HepG2 (cell line): ENCODE measurements around the gene PBX1. TPM values are rescaled to one million over a fixed set of nuclear protein-coding genes. Genes with fewer than 3 reads are reported as not detected.

Source experiments
- ATAC-seq: fragments of 200-7000 bp; cut with Tn5 transposase; 3 replicates; pipeline ENCODE4 v1.9.1; 2020; ENCODE audit warnings: mild to moderate bottlenecking, moderate library complexity
- BruUV-seq: library from RNA; stranded (reverse); fragments of 400-500 nt; replicated peaks from 2 replicates; lab custom pipeline; 2021; lab: Mats Ljungman, UMichigan
- CTCF ChIA-PET: fragments of 300-600 bp; formaldehyde crosslinking; extraction: SDS; loops from one replicate; lab custom pipeline; 2021; ENCODE audit warnings: low total read pairs, inconsistent platforms, low intra/inter-chr PET ratio; lab: Yijun Ruan, JAX
- POLR2A ChIA-PET: fragments of 350-600 bp; sonication (Branson Sonifier 250); formaldehyde crosslinking; loops from one replicate; lab custom pipeline; 2020; ENCODE audit warnings: antibody characterized with exemption, inconsistent platforms; lab: Yijun Ruan, JAX
- DNase-seq: peaks from one replicate; pipeline ENCODE4 v3.0.0-alpha.2; 2015; ENCODE audit warnings: low spot score
- FAIRE-seq: peaks from 3 replicates; lab custom pipeline; 2011; peaks lifted over from hg19 to GRCh38; lab: Jason Lieb, UNC
- H2AFZ ChIP-seq: one replicate; pipeline ENCODE4 v1.6.1; 2011; ENCODE audit warnings: low read length, inconsistent platforms
- H3K27ac ChIP-seq: fragments of 300-600 bp; 3 replicates; pipeline ENCODE4 v1.8.0; 2011; ENCODE audit warnings: mixed run types, mild to moderate bottlenecking, mixed read lengths, low read length, inconsistent platforms; ENCODE audit not compliant: insufficient read depth; ENCODE audit errors: extremely low read length
- H3K27me3 ChIP-seq, 2 experiments: fragments of 200-600 bp in 1 of 2; 2 replicates in 1 of 2; 3 replicates in 1 of 2; pipeline versions ENCODE4 v1.6.0 to v1.8.0; 2011; ENCODE audit warnings: low read length in 2 of 2, mild to moderate bottlenecking in 2 of 2, moderate library complexity in 2 of 2, inconsistent platforms in 1 of 2; ENCODE audit not compliant: insufficient read depth in 2 of 2, control insufficient read depth in 1 of 2
- H3K36me3 ChIP-seq, 2 experiments: fragments of 200-600 bp in 1 of 2; replicated peaks in 1 of 2; 2 replicates in 1 of 2; 3 replicates in 1 of 2; pipeline versions ENCODE4 v1.5.1 to v1.8.0; 2011; ENCODE audit warnings: low read length in 2 of 2, inconsistent platforms in 1 of 2; ENCODE audit not compliant: insufficient read depth in 2 of 2, control insufficient read depth in 1 of 2
- H3K4me1 ChIP-seq: 2 replicates; pipeline ENCODE4 v1.5.1; 2012; ENCODE audit warnings: low read length, inconsistent platforms; ENCODE audit not compliant: insufficient read depth
- H3K4me2 ChIP-seq: 2 replicates; pipeline ENCODE4 v1.6.0; 2011; ENCODE audit warnings: low read depth, low read length, inconsistent platforms
- H3K4me3 ChIP-seq, 3 experiments: fragments of 200-600 bp in 1 of 3; sonication (generic), shearing (Covaris generic) in 1 of 3; replicated peaks in 1 of 3; 2 replicates each; pipeline ENCODE4 v1.5.1; 2011 to 2016; ENCODE audit warnings: low read length in 3 of 3, inconsistent platforms in 2 of 3, low read depth in 2 of 3, mild to moderate bottlenecking in 2 of 3, control low read depth in 1 of 3, mixed read lengths in 1 of 3; ENCODE audit not compliant: insufficient read depth in 1 of 3
- H3K79me2 ChIP-seq: one replicate; pipeline ENCODE4 v1.6.1; 2011; ENCODE audit warnings: low read length, inconsistent platforms; ENCODE audit not compliant: insufficient read depth
- H3K9ac ChIP-seq: 2 replicates; pipeline ENCODE4 v1.6.0; 2011; ENCODE audit warnings: mild to moderate bottlenecking, low read depth, low read length, inconsistent platforms; ENCODE audit not compliant: insufficient read depth
- H3K9me3 ChIP-seq: 2 replicates; pipeline ENCODE4 v1.5.1; 2012; ENCODE audit warnings: mild to moderate bottlenecking, low read length
- H4K20me1 ChIP-seq: 2 replicates; pipeline ENCODE4 v1.6.0; 2011; ENCODE audit warnings: inconsistent platforms, mild to moderate bottlenecking, low read length, moderate library complexity; ENCODE audit not compliant: insufficient read depth
- ATF3 ChIP-seq: sonication (generic); formaldehyde crosslinking; IDR thresholded peaks from 2 replicates; pipeline ENCODE4 v1.4.0; 2020; ENCODE audit warnings: missing genetic modification reagents
- ELF4 ChIP-seq: sonication (generic); formaldehyde crosslinking; IDR thresholded peaks from 2 replicates; pipeline ENCODE4 v1.5.0; 2020; ENCODE audit warnings: missing genetic modification reagents, mild to moderate bottlenecking, moderate library complexity, borderline replicate concordance
- HDAC2 ChIP-seq: sonication (generic); formaldehyde crosslinking; IDR thresholded peaks from 2 replicates; pipeline ENCODE4 v1.4.0; 2020; ENCODE audit warnings: missing genetic modification reagents
- MBD4 ChIP-seq: IDR thresholded peaks from 2 replicates; pipeline ENCODE4 v1.6.1; 2012; ENCODE audit warnings: low read length, inconsistent platforms, borderline replicate concordance
- MED8 ChIP-seq: sonication (generic); formaldehyde crosslinking; IDR thresholded peaks from 2 replicates; pipeline ENCODE4 v1.8.1; 2023; ENCODE audit warnings: mild to moderate bottlenecking, missing genetic modification reagents; ENCODE audit not compliant: insufficient replicate concordance
- MIER2 ChIP-seq: IDR thresholded peaks from 2 replicates; pipeline ENCODE4 v1.6.1; 2016; ENCODE audit warnings: missing biosample characterization, missing genetic modification reagents
- TBX3 ChIP-seq: fragments of 450-650 bp; IDR thresholded peaks from 2 replicates; pipeline ENCODE4 v1.6.1; 2017; ENCODE audit warnings: antibody characterized with exemption, mild to moderate bottlenecking, inconsistent platforms, borderline replicate concordance
- ZBTB1 ChIP-seq: sonication (generic); formaldehyde crosslinking; IDR thresholded peaks from 2 replicates; pipeline ENCODE4 v1.4.0; 2020; ENCODE audit warnings: missing genetic modification reagents, borderline replicate concordance
- ZBTB4 ChIP-seq: sonication (generic); formaldehyde crosslinking; IDR thresholded peaks from 2 replicates; pipeline ENCODE4 v1.4.0; 2020; ENCODE audit warnings: missing genetic modification reagents, mild to moderate bottlenecking, borderline replicate concordance
- ZNF383 ChIP-seq: sonication (generic); formaldehyde crosslinking; IDR thresholded peaks from 2 replicates; pipeline ENCODE4 v1.4.0; 2020; ENCODE audit warnings: missing genetic modification reagents, mild to moderate bottlenecking, borderline replicate concordance
- ZNF431 ChIP-seq: sonication (generic); formaldehyde crosslinking; IDR thresholded peaks from 2 replicates; pipeline ENCODE4 v1.9.0; 2022; ENCODE audit warnings: missing genetic modification reagents, low read depth, mild to moderate bottlenecking, borderline replicate concordance
- ZNF44 ChIP-seq: sonication (generic); formaldehyde crosslinking; IDR thresholded peaks from 2 replicates; pipeline ENCODE4 v1.5.1; 2020; ENCODE audit warnings: mild to moderate bottlenecking, missing genetic modification reagents
- ZNF557 ChIP-seq: sonication (generic); formaldehyde crosslinking; IDR thresholded peaks from 2 replicates; pipeline ENCODE4 v1.4.0; 2020; ENCODE audit warnings: missing genetic modification reagents
- ZNF773 ChIP-seq: sonication (generic); formaldehyde crosslinking; IDR thresholded peaks from 2 replicates; pipeline ENCODE4 v1.4.0; 2020; ENCODE audit warnings: missing genetic modification reagents, borderline replicate concordance
- in situ Hi-C: cut with HindIII; loops from 2 replicates; pipeline ENCODE4 v1.10.0; 2017; ENCODE audit warnings: low pct_unique_long_range_greater_than_20kb; ENCODE audit not compliant: extremely low pct_ligation_motif_present
- intact Hi-C: fragments of 100-400 bp; cut with micrococcal nuclease; formaldehyde crosslinking; loops from one replicate; pipeline ENCODE4 v1.10.0; 2022; ENCODE audit not compliant: unreplicated experiment
- polyA plus RNA-seq, 8 experiments: library from polyadenylated mRNA; depleted of rRNA in 3 of 8; stranded (reverse) in 7 of 8; unstranded in 1 of 8; fragments of >200 nt; fragmentation: Illumina TruSeq in 4 of 8; extraction: Trizol in 4 of 8; gene quantifications; 2 replicates each; pipeline versions ENCODE4 v1.2.1 to v1.2.3, GENCODE V29; 2011 to 2016; ENCODE audit warnings: low read depth in 4 of 8, missing spikeins in 1 of 8, mixed read lengths in 1 of 8; ENCODE audit not compliant: insufficient read depth in 1 of 8
- total RNA-seq, 5 experiments: library from RNA; depleted of rRNA; stranded (reverse); fragments of >200 nt; fragmentation: Illumina TruSeq; extraction: Trizol; gene quantifications; 2 replicates each; pipeline ENCODE4 v1.2.3, GENCODE V29; 2016; ENCODE audit warnings: low read depth in 1 of 5
- TF ChIP-seq, protein P1 (sequence below): sonication (generic); formaldehyde crosslinking; IDR thresholded peaks from 2 replicates; pipeline ENCODE4 v1.5.0; 2020; ENCODE audit warnings: missing genetic modification reagents
- TF ChIP-seq, protein P2 (sequence below): IDR thresholded peaks from 2 replicates; pipeline ENCODE4 v1.6.1; 2012; ENCODE audit warnings: low read length, improper control_type of control experiment
- TF ChIP-seq, protein P3 (sequence below): sonication (generic); formaldehyde crosslinking; IDR thresholded peaks from 2 replicates; pipeline ENCODE4 v1.5.1; 2020; ENCODE audit warnings: mild to moderate bottlenecking, missing genetic modification reagents, moderate library complexity

The PBX1 gene
- total and polyA plus RNA-seq, 2 of the 13 experiments (the other 11 are each of a cell fraction or from before 2014, with no cell fraction given), result 0.24 TPM; not detected in 1

GRCh38 chr1:164562061-164562460, 3.1 kb downstream of the PBX1 start:
- Histone ChIP-seq H2AFZ (no peak overlapping the region), H3K9me3 (no peaks in the 10 kb centered on the region), H4K20me1 (no peaks in the 10 kb centered on the region), H3K4me3 (no peak overlapping the region), H3K4me2 (no peak overlapping the region), H3K4me1 (0 out of 2 replicates have a peak, but pooled peaks cover 9% of the 10 kb centered on the region), H3K36me3 (no peaks in the 10 kb centered on the region), H3K27ac (no peak overlapping the region), H3K9ac (no peak overlapping the region), H3K79me2 (no peaks in the 10 kb centered on the region), H3K27me3 (peaks cover 0 to 13% of the 10 kb centered on the region in 2 experiments; a peak in 2 of 5 replicates)
- in situ Hi-C loops, result no loop called here
- no peak for DNase-seq
- ATAC-seq, result no peak
- intact Hi-C loops, result no loop called here
- ChIA-PET CTCF (no interaction called here), POLR2A (no interaction called here)
- BruUV-seq, result no TSS peak
- no peak for FAIRE-seq
- no peak for TF ChIP-seq ZBTB1 (CRISPR knock-in tag)
- no peak for TF ChIP-seq ZBTB4 (CRISPR knock-in tag)
- no peak for TF ChIP-seq ZNF557 (CRISPR knock-in tag)
- TF ChIP-seq MBD4, result no peak
- TF ChIP-seq, protein P1, sequence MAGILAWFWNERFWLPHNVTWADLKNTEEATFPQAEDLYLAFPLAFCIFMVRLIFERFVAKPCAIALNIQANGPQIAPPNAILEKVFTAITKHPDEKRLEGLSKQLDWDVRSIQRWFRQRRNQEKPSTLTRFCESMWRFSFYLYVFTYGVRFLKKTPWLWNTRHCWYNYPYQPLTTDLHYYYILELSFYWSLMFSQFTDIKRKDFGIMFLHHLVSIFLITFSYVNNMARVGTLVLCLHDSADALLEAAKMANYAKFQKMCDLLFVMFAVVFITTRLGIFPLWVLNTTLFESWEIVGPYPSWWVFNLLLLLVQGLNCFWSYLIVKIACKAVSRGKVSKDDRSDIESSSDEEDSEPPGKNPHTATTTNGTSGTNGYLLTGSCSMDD (CRISPR knock-in tag), result no peak
- no peak for TF ChIP-seq HDAC2
- no peak for TF ChIP-seq MED8
- TF ChIP-seq ZNF431 (CRISPR knock-in tag), result no peak
- TF ChIP-seq ATF3 (CRISPR knock-in tag), result no peak
- TF ChIP-seq ZNF44 (CRISPR knock-in tag), result no peak
- TF ChIP-seq ZNF773, result no peak
- TF ChIP-seq, protein P2, sequence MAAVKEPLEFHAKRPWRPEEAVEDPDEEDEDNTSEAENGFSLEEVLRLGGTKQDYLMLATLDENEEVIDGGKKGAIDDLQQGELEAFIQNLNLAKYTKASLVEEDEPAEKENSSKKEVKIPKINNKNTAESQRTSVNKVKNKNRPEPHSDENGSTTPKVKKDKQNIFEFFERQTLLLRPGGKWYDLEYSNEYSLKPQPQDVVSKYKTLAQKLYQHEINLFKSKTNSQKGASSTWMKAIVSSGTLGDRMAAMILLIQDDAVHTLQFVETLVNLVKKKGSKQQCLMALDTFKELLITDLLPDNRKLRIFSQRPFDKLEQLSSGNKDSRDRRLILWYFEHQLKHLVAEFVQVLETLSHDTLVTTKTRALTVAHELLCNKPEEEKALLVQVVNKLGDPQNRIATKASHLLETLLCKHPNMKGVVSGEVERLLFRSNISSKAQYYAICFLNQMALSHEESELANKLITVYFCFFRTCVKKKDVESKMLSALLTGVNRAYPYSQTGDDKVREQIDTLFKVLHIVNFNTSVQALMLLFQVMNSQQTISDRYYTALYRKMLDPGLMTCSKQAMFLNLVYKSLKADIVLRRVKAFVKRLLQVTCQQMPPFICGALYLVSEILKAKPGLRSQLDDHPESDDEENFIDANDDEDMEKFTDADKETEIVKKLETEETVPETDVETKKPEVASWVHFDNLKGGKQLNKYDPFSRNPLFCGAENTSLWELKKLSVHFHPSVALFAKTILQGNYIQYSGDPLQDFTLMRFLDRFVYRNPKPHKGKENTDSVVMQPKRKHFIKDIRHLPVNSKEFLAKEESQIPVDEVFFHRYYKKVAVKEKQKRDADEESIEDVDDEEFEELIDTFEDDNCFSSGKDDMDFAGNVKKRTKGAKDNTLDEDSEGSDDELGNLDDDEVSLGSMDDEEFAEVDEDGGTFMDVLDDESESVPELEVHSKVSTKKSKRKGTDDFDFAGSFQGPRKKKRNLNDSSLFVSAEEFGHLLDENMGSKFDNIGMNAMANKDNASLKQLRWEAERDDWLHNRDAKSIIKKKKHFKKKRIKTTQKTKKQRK, result no peak
- no peak for TF ChIP-seq ELF4 (CRISPR knock-in tag)
- TF ChIP-seq ZNF383, result no peak
- TF ChIP-seq MIER2 (CRISPR knock-in tag), result no peak
- TF ChIP-seq TBX3, result no peak
- TF ChIP-seq, protein P3, sequence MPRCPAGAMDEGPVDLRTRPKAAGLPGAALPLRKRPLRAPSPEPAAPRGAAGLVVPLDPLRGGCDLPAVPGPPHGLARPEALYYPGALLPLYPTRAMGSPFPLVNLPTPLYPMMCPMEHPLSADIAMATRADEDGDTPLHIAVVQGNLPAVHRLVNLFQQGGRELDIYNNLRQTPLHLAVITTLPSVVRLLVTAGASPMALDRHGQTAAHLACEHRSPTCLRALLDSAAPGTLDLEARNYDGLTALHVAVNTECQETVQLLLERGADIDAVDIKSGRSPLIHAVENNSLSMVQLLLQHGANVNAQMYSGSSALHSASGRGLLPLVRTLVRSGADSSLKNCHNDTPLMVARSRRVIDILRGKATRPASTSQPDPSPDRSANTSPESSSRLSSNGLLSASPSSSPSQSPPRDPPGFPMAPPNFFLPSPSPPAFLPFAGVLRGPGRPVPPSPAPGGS (CRISPR knock-in tag), result no peak
